Natural killer cell (primary cell): Measurements from ENCODE around the gene NCBP3. TPM values are rescaled to one million over a fixed set of nuclear protein-coding genes. Genes with fewer than 3 reads are reported as not detected.

Source experiments
- ATAC-seq, 3 donors: fragments of 150-1000 bp in 2 of 3; fragments of 200-7000 bp in 1 of 3; cut with Tn5 transposase; 1 replicate in 1 of 3; 2 replicates in 2 of 3; pipeline ENCODE4 v1.10.0; 2021; ENCODE audit warnings: mild to moderate bottlenecking in 2 of 3, moderate library complexity in 2 of 3
- DNase-seq, 2 donors: peaks; one replicate each; pipeline versions ENCODE4 v3.0.0 to v3.0.0-alpha.2; 2013 to 2021; ENCODE audit warnings: mixed read lengths in 1 of 2
- H3K27ac ChIP-seq: one replicate; pipeline ENCODE4 v1.5.1; 2013; ENCODE audit warnings: mild to moderate bottlenecking, low read length
- H3K27me3 ChIP-seq: one replicate; pipeline ENCODE4 v1.6.1; 2013; ENCODE audit warnings: low read length; ENCODE audit not compliant: control insufficient read depth, insufficient read depth
- H3K36me3 ChIP-seq: one replicate; pipeline ENCODE4 v1.6.1; 2013; ENCODE audit warnings: low read length; ENCODE audit not compliant: control insufficient read depth, insufficient read depth
- H3K4me1 ChIP-seq: one replicate; pipeline ENCODE4 v1.6.1; 2013; ENCODE audit warnings: low read length; ENCODE audit not compliant: control insufficient read depth, insufficient read depth
- H3K4me3 ChIP-seq: one replicate; pipeline ENCODE4 v1.5.1; 2013; ENCODE audit warnings: low read length
- H3K9me3 ChIP-seq: one replicate; pipeline ENCODE4 v1.6.1; 2013; ENCODE audit warnings: low read length; ENCODE audit not compliant: control insufficient read depth, insufficient read depth
- H3K27ac Mint-ChIP-seq, 2 donors: one replicate each; pipeline ENCODE4 v1.8.0; 2022; ENCODE audit warnings: mild to moderate bottlenecking in 2 of 2, mixed read lengths in 2 of 2, moderate library complexity in 1 of 2
- H3K27me3 Mint-ChIP-seq, 2 donors: one replicate each; pipeline ENCODE4 v1.8.0; 2022; ENCODE audit warnings: low read depth in 2 of 2, mixed read lengths in 2 of 2
- H3K36me3 Mint-ChIP-seq: one replicate; pipeline ENCODE4 v1.8.0; 2022; ENCODE audit warnings: mixed read lengths
- H3K4me1 Mint-ChIP-seq, 2 donors: one replicate each; pipeline ENCODE4 v1.8.0; 2022; ENCODE audit warnings: mixed read lengths in 2 of 2
- H3K4me3 Mint-ChIP-seq: one replicate; pipeline ENCODE4 v1.8.0; 2022; ENCODE audit warnings: mild to moderate bottlenecking, moderate library complexity, mixed read lengths
- H3K9me3 Mint-ChIP-seq, 2 donors: one replicate each; pipeline ENCODE4 v1.8.0; 2022; ENCODE audit warnings: mixed read lengths in 2 of 2
- CTCF ChIP-seq: fragments of 200-600 bp; IDR thresholded peaks from one replicate; pipeline ENCODE4 v1.8.0; 2022; ENCODE audit warnings: antibody characterized with exemption
- WGBS: methylation state at CpG from one replicate; pipeline ENCODE4 v1.1.7; 2013; ENCODE audit warnings: missing lambda C conversion rate; ENCODE audit not compliant: insufficient coverage; 5-methylcytosine and 5-hydroxymethylcytosine counted together
- intact Hi-C: fragments of 100-400 bp; cut with micrococcal nuclease; formaldehyde crosslinking; loops from one replicate; pipeline ENCODE4 v1.14.2; 2022
- total RNA-seq, 4 donors: library from RNA; stranded (reverse); fragments of 120-200 nt in 1 of 4; gene quantifications; one replicate each; pipeline versions ENCODE4 v1.2.3 to v1.2.4, GENCODE V29; 2013 to 2022

The NCBP3 gene
- total RNA-seq, 3 donors from 2014 or later (not counting 1 experiment from before 2014, with no cell fraction given): 55.9 to 60.7 (median 58.1) TPM

GRCh38 chr17:3894188-3894587 is 48.1 kb upstream of the NCBP3 start:
- DNase-seq (no peak), ATAC-seq (no peak)
- Mint-ChIP-seq H3K4me1 (peaks cover 18 to 30% of the 10 kb centered on the region in 2 donors), H3K27me3 (no peaks in the 10 kb centered on the region), H3K27ac (peak overlapping the region; percentile 60 to 66), H3K36me3 (no peaks in the 10 kb centered on the region), H3K4me3 (peak overlapping the region; percentile 85), H3K9me3 (no peaks in the 10 kb centered on the region)
- whole genome bisulfite sequencing: 96% methylated on average over 5 of the region's 5 CpGs
- Histone ChIP-seq H3K4me1 (peaks cover 19% of the 10 kb centered on the region), H3K4me3 (no peak overlapping the region), H3K27me3 (no peaks in the 10 kb centered on the region), H3K27ac (no peak overlapping the region), H3K36me3 (no peaks in the 10 kb centered on the region), H3K9me3 (no peaks in the 10 kb centered on the region)
- TF ChIP-seq CTCF: no peak
- intact Hi-C loops: loop anchor here (2.0 to 5.0 kb wide), 2 partner anchors 39 to 68 kb away; partner anchors contain the start of gene ATP2A3

- H3K27ac ChIP-seq: peak overlapping the region; percentile 8
Observed at GRCh38 chr17:3893720-3894116, 47.7 kb upstream of the NCBP3 start.

GRCh38 chr17:3893003-3893719 is 47.1 kb upstream of the NCBP3 start, which contains the start of gene CAMKK1:
CAMKK1 (minus strand) TSS chr17:3893053; CDS start chr17:3885687, 7,366 bp downstream.
- Histone ChIP-seq H3K4me1 (peaks cover 19% of the 10 kb centered on the region), H3K36me3 (no peaks in the 10 kb centered on the region), H3K4me3 (peak within 1 kb of the TSS; percentile 52), H3K27me3 (no peaks in the 10 kb centered on the region), H3K9me3 (no peaks in the 10 kb centered on the region), H3K27ac (peak within 1 kb of the TSS; percentile 8)
- 2% methylated on average over 75 of the region's 75 CpGs for WGBS
- Mint-ChIP-seq H3K4me3 (peak within 1 kb of the TSS; percentile 85), H3K27me3 (no peaks in the 10 kb centered on the region), H3K27ac (peak within 1 kb of the TSS; percentile 60 to 77), H3K36me3 (no peaks in the 10 kb centered on the region), H3K4me1 (peaks cover 18 to 30% of the 10 kb centered on the region in 2 donors), H3K9me3 (no peaks in the 10 kb centered on the region)
- peak; percentile 89 to 93 for DNase-seq
- TF ChIP-seq CTCF: no peak
- intact Hi-C loops: loop anchor here (5.0 kb wide), 1 partner anchor 69 kb away; the partner anchor contains the start of gene ATP2A3
- ATAC-seq: peak; percentile 82 to 91 (median 84)

More at GRCh38 chr17:3893720-3894116, 47.7 kb upstream of the NCBP3 start:
- no peaks in the 10 kb centered on the region for H3K36me3 ChIP-seq
- peak overlapping the region; percentile 85 for H3K4me3 Mint-ChIP-seq
- 69% methylated on average over 7 of the region's 7 CpGs for WGBS
- H3K4me3 ChIP-seq: peak overlapping the region; percentile 52
- ATAC-seq: no peak
- intact Hi-C loops: loop anchor here (2.0 to 5.0 kb wide), 2 partner anchors 39 to 69 kb away; partner anchors contain the start of gene ATP2A3
- H3K27me3 Mint-ChIP-seq: no peaks in the 10 kb centered on the region
- TF ChIP-seq CTCF: no peak
- H3K9me3 Mint-ChIP-seq: no peaks in the 10 kb centered on the region
- peak overlapping the region; percentile 60 to 66 for H3K27ac Mint-ChIP-seq
- peaks cover 18 to 30% of the 10 kb centered on the region in 2 donors for H3K4me1 Mint-ChIP-seq
- peaks cover 19% of the 10 kb centered on the region for H3K4me1 ChIP-seq
- DNase-seq: no peak
- H3K27me3 ChIP-seq: no peaks in the 10 kb centered on the region
- no peaks in the 10 kb centered on the region for H3K36me3 Mint-ChIP-seq
- H3K9me3 ChIP-seq: no peaks in the 10 kb centered on the region
